ENCODE results near the gene LTB. TPM values are rescaled to one million over a fixed set of nuclear protein-coding genes. Genes with fewer than 3 reads are reported as not detected.

The LTB gene
- total and polyA plus RNA-seq, 2 of the 4 experiments (the other 2 are of a cell fraction), result not detected

GRCh38 chr6:31631681-31632278 lies 49.6 kb upstream of the LTB start:
- H3K56ac ChIP-seq (ENCODE audit: extremely low read depth, insufficient read depth, low read length), result no peak overlapping the region
- no peak for ATAC-seq (ENCODE audit: low read depth)
- no peak overlapping the region for H3K4me3 ChIP-seq (ENCODE audit: insufficient read depth, low read depth, low read length)
- H4K5ac ChIP-seq (ENCODE audit: low read depth, low read length), result no peak overlapping the region
- TF ChIP-seq USF2 (IDR thresholded peaks at IDR 0.05; ENCODE audit: low read depth, low read length) (no peak), CTCF (conservative IDR thresholded peaks at IDR 0.05; ENCODE audit: low read depth, low read length) (no peak)
- no TSS peak for BruUV-seq (replicated peaks)
- dilution Hi-C loops (cut with HindIII; ENCODE audit: low sequenced_read_pairs, unreplicated experiment) (no loop called here), in situ Hi-C loops (cut with MboI; ENCODE audit: low sequenced_read_pairs) (no loop called here), intact Hi-C loops (cut with micrococcal nuclease) (no loop called here)
- H3K27me3 ChIP-seq (ENCODE audit: control insufficient read depth, insufficient read depth, low read length), result no peaks in the 10 kb centered on the region
- no peak overlapping the region for H2BK20ac ChIP-seq (ENCODE audit: low read depth, low read length)
- WGBS, 2 experiments (ENCODE audit: extremely low coverage in 2 of 2, insufficient read length in 1 of 2), result 92% methylated on average over 8 of the region's 32 CpGs; no CpG with 5 or more reads in 1 of the 2 experiments
- H3K27ac ChIP-seq (ENCODE audit: insufficient read depth, low read length), result no peak overlapping the region
- peaks cover 40 to 56% of the 10 kb centered on the region in 2 experiments for H3K79me1 ChIP-seq (ENCODE audit: low read depth in 1 of 2, low read length in 2 of 2)
- H2BK120ac ChIP-seq (ENCODE audit: low read depth, low read length), result no peak overlapping the region
- no peak overlapping the region for H2AK5ac ChIP-seq (ENCODE audit: low read depth, low read length)
- no peak overlapping the region for H2AK9ac ChIP-seq (replicated peaks; ENCODE audit: low read depth, low read length, poor library complexity)
- no peak overlapping the region for H3K23ac ChIP-seq (ENCODE audit: low read depth, low read length)
- no peak overlapping the region for H2BK5ac ChIP-seq (ENCODE audit: low read depth, low read length, poor library complexity, severe bottlenecking)
- no peak overlapping the region for H4K91ac ChIP-seq (ENCODE audit: insufficient read depth, low read depth, low read length)
- DNase-seq, result no peak
- no peak overlapping the region for H3K4ac ChIP-seq (ENCODE audit: low read depth, low read length)
- H3K4me2 ChIP-seq (ENCODE audit: low read depth, low read length), result no peak overlapping the region
- no peak overlapping the region for H4K8ac ChIP-seq (ENCODE audit: low read depth in 2 of 2, low read length in 2 of 2)
- no peaks in the 10 kb centered on the region for H3K9me1 ChIP-seq (ENCODE audit: insufficient read depth, low read length)
- H3K14ac ChIP-seq (replicated peaks; ENCODE audit: low read depth, low read length), result no peak overlapping the region
- H3K36me3 ChIP-seq (ENCODE audit: control insufficient read depth, insufficient read depth, low read length), result peaks cover 93% of the 10 kb centered on the region
- H3K18ac ChIP-seq (ENCODE audit: low read depth, low read length), result no peak overlapping the region
- no peak overlapping the region for H2BK15ac ChIP-seq (ENCODE audit: low read depth, low read length)
- H3K9me3 ChIP-seq (ENCODE audit: control insufficient read depth, insufficient read depth, low read length), result no peaks in the 10 kb centered on the region
- H3K9ac ChIP-seq (ENCODE audit: low read depth, low read length), result no peak overlapping the region
- POLR2A ChIA-PET (ENCODE audit: unreplicated experiment), result no interaction called here
- H4K20me1 ChIP-seq (ENCODE audit: insufficient read depth, low read length), result peaks cover 27% of the 10 kb centered on the region
- peak overlapping the region; percentile 13 for H2AFZ ChIP-seq (replicated peaks; ENCODE audit: low read length, poor library complexity)
- no peaks in the 10 kb centered on the region for H3K4me1 ChIP-seq (ENCODE audit: control insufficient read depth, insufficient read depth, low read length)
- CTCF ChIA-PET, result no interaction called here
